HL-60 (cell line): Measurements from ENCODE around the gene ATP8B3.

Experiments used
- DNase-seq, 2 experiments: peaks; one replicate each; pipeline ENCODE4 v3.0.0-alpha.2; 2010 to 2020; ENCODE audit warnings: low read depth in 1 of 2, low spot score in 1 of 2
- H3K27ac ChIP-seq: fragments of 250-450 bp; sonication (Bioruptor Pico); replicated peaks from 2 replicates; pipeline ENCODE4 v1.5.1; 2020; ENCODE audit warnings: mild to moderate bottlenecking, moderate library complexity
- H3K27me3 ChIP-seq: fragments of 250-450 bp; sonication (Bioruptor Pico); 2 replicates; pipeline ENCODE4 v1.5.1; 2021; ENCODE audit warnings: mild to moderate bottlenecking, moderate library complexity; ENCODE audit not compliant: insufficient read depth, poor library complexity, severe bottlenecking
- H3K4me3 ChIP-seq: replicated peaks from 2 replicates; pipeline ENCODE4 v1.5.1; 2011; ENCODE audit warnings: mild to moderate bottlenecking, control low read depth, low read length; ENCODE audit not compliant: insufficient read depth
- CTCF ChIP-seq: IDR thresholded peaks from one replicate; pipeline ENCODE4 v1.5.1; 2011; ENCODE audit warnings: low read length, control low read depth, inconsistent platforms; ENCODE audit not compliant: insufficient read depth
- GABPA ChIP-seq: IDR thresholded peaks from 2 replicates; pipeline ENCODE4 v1.6.1; 2012; ENCODE audit warnings: low read depth
- POLR2AphosphoS5 ChIP-seq: IDR thresholded peaks from 2 replicates; pipeline ENCODE4 v1.6.1; 2012; ENCODE audit warnings: low read depth
- SPI1 ChIP-seq: IDR thresholded peaks from 2 replicates; pipeline ENCODE4 v1.6.1; 2012; ENCODE audit warnings: low read depth, mild to moderate bottlenecking, borderline replicate concordance
- TF ChIP-seq, protein P1 (sequence below): IDR thresholded peaks from 2 replicates; pipeline ENCODE4 v1.6.1; 2012; ENCODE audit warnings: low read depth; ENCODE audit not compliant: insufficient replicate concordance

The ATP8B3 gene

DNA sequence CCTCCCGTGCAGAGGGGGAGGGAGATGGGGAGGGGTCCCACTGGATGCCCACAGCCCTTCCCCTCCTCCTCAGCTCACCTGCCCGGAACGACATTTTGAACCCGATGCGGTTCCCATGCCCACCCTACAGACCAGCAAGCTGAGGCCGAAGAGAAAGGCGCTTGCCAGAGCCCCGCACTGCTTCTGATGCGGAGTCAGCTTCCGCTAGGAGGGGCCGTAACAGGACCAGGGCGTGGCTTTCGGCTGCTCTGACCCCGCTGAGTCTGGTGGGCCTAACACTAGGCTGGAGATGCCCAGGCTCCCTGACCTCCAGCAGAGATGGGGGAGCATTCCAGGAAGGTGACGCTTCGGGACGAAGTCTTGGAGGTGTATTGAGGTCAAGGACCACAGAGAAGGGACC lies 52.1 kb downstream of the ATP8B3 start:
- Histone ChIP-seq H3K27me3 (peaks cover 88% of the 10 kb centered on the region), H3K4me3 (no peak overlapping the region), H3K27ac (no peak overlapping the region)
- TF ChIP-seq, protein P1, sequence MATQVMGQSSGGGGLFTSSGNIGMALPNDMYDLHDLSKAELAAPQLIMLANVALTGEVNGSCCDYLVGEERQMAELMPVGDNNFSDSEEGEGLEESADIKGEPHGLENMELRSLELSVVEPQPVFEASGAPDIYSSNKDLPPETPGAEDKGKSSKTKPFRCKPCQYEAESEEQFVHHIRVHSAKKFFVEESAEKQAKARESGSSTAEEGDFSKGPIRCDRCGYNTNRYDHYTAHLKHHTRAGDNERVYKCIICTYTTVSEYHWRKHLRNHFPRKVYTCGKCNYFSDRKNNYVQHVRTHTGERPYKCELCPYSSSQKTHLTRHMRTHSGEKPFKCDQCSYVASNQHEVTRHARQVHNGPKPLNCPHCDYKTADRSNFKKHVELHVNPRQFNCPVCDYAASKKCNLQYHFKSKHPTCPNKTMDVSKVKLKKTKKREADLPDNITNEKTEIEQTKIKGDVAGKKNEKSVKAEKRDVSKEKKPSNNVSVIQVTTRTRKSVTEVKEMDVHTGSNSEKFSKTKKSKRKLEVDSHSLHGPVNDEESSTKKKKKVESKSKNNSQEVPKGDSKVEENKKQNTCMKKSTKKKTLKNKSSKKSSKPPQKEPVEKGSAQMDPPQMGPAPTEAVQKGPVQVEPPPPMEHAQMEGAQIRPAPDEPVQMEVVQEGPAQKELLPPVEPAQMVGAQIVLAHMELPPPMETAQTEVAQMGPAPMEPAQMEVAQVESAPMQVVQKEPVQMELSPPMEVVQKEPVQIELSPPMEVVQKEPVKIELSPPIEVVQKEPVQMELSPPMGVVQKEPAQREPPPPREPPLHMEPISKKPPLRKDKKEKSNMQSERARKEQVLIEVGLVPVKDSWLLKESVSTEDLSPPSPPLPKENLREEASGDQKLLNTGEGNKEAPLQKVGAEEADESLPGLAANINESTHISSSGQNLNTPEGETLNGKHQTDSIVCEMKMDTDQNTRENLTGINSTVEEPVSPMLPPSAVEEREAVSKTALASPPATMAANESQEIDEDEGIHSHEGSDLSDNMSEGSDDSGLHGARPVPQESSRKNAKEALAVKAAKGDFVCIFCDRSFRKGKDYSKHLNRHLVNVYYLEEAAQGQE = no peak
- TF ChIP-seq POLR2AphosphoS5 = no peak
- TF ChIP-seq SPI1 = no peak
- no peak for TF ChIP-seq GABPA
- TF ChIP-seq CTCF = no peak
- DNase-seq = no peak

DNA sequence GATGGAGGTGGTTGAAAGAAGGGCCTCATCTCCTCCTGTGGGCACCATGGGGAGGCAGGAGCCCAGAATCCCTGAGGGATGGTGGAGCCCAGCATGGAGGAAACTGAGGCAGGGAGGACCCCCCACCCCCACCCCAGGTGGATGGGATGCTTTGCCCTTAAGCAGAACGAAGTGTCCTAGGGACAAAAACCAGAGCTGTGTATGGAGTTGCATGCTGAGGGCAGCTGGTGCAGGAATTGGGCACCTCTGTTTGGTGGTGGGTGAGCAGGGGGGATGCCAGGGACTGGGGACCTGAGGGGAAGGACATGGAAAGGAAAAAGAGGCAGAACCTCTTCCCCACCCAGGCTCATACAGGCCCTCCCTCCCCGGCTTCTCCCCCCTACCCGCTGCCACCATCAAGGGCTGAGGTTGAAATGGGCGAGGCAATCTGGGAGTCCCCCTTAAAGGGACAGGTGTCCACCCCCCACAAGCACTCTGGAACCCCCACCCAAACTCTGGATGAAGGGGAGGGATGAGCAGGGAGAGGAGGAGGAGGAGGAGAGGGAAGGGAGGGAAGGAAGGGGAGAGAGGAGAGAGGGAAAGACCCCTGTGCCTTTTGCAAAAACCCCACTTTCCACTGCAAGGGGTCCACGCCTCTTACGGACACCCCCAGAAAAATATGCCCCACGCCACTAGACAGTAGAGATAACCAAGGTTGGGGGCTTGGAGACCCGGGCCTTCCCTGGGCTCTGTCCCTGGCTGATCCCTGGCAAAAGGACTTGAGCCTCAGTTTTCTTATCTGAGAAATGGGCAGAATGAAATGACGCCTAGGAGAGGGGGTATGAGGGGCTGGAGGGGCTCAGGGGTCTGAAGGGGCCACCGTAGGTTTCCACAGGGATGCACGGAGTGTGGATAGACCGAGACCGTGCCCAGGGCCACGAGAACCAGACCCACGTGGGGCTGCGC lies 52.8 kb downstream of the ATP8B3 start:
- Histone ChIP-seq H3K27me3 (peaks cover 86% of the 10 kb centered on the region), H3K4me3 (no peak overlapping the region), H3K27ac (no peak overlapping the region)
- no peak for DNase-seq
- TF ChIP-seq SPI1 (no peak), GABPA (no peak), CTCF (no peak), POLR2AphosphoS5 (no peak)
- TF ChIP-seq, protein P1 = no peak

DNA sequence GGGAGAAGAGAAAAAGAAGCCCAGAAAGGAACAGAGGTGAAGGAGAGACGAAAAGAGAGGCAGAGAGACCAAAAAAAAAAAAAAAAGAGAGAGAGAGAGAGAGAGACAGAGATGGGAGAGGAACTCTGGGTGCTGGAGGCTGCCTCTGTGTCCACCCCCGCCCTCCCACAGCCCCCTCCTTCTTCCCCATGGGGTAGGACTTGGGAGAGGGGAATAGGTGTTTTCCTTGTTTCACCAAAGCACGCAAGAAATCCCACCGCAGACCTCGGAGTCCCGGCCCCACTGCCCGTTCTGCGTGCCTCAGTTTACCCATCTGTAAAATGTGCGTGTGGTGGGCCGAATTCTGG lies 53.9 kb downstream of the ATP8B3 start:
- TF ChIP-seq SPI1 = no peak
- TF ChIP-seq CTCF = no peak
- TF ChIP-seq, protein P1 = no peak
- no peak for TF ChIP-seq POLR2AphosphoS5
- TF ChIP-seq GABPA = no peak
- H3K27ac ChIP-seq = no peak overlapping the region
- H3K27me3 ChIP-seq = peaks cover 77% of the 10 kb centered on the region
- DNase-seq = no peak
- H3K4me3 ChIP-seq = no peak overlapping the region
